Activated naive CD8-positive, alpha-beta T cell treated with anti-CD3 and anti-CD28 coated beads for 36 hours (primary cell): ENCODE results near the gene NUCKS1. TPM values are rescaled to one million over a fixed set of nuclear protein-coding genes. Genes with fewer than 3 reads are reported as not detected.

Source experiments
- DNase-seq: peaks from one replicate; pipeline ENCODE4 v3.0.0; 2021
- H3K27ac Mint-ChIP-seq: one replicate; pipeline ENCODE4 v1.8.0; 2022; ENCODE audit warnings: mild to moderate bottlenecking, moderate library complexity, mixed read lengths
- H3K27me3 Mint-ChIP-seq: one replicate; pipeline ENCODE4 v1.8.0; 2022; ENCODE audit warnings: mild to moderate bottlenecking, mixed read lengths
- H3K36me3 Mint-ChIP-seq: one replicate; pipeline ENCODE4 v1.8.0; 2021; ENCODE audit warnings: mild to moderate bottlenecking, mixed read lengths
- H3K4me1 Mint-ChIP-seq: one replicate; pipeline ENCODE4 v1.8.0; 2021; ENCODE audit warnings: mixed read lengths
- H3K4me3 Mint-ChIP-seq: one replicate; pipeline ENCODE4 v1.8.0; 2022; ENCODE audit warnings: mild to moderate bottlenecking, moderate library complexity, mixed read lengths
- H3K9me3 Mint-ChIP-seq: one replicate; pipeline ENCODE4 v1.8.0; 2022; ENCODE audit warnings: mixed read lengths
- total RNA-seq, 2 experiments: library from RNA; stranded (reverse); gene quantifications; one replicate each; pipeline ENCODE4 v1.2.3, GENCODE V29; 2021

NUCKS1 gene
- total RNA-seq, 2 experiments from 2014 or later: 174 TPM

- no peak overlapping the region for H3K4me3 Mint-ChIP-seq
- no peak for DNase-seq
- H3K36me3 Mint-ChIP-seq: no peaks in the 10 kb centered on the region
- H3K27ac Mint-ChIP-seq: no peak overlapping the region
- no peaks in the 10 kb centered on the region for H3K9me3 Mint-ChIP-seq
- H3K27me3 Mint-ChIP-seq: peaks cover 18% of the 10 kb centered on the region
- H3K4me1 Mint-ChIP-seq: peaks cover 7% of the 10 kb centered on the region
Measured at GRCh38 chr1:205678286-205679111, 71.5 kb downstream of the NUCKS1 start.

- Mint-ChIP-seq H3K36me3 (no peaks in the 10 kb centered on the region), H3K9me3 (no peaks in the 10 kb centered on the region), H3K4me3 (no peak overlapping the region), H3K27ac (no peak overlapping the region), H3K4me1 (peaks cover 7% of the 10 kb centered on the region), H3K27me3 (peaks cover 18% of the 10 kb centered on the region)
- DNase-seq: no peak
Measured at GRCh38 chr1:205677167-205677566, 72.8 kb downstream of the NUCKS1 start.

- H3K4me1 Mint-ChIP-seq: peaks cover 10% of the 10 kb centered on the region
- DNase-seq: no peak
- H3K27ac Mint-ChIP-seq: no peak overlapping the region
- no peak overlapping the region for H3K4me3 Mint-ChIP-seq
- H3K27me3 Mint-ChIP-seq: peaks cover 18% of the 10 kb centered on the region
- no peaks in the 10 kb centered on the region for H3K9me3 Mint-ChIP-seq
- no peaks in the 10 kb centered on the region for H3K36me3 Mint-ChIP-seq
Measured at GRCh38 chr1:205676597-205676996, 73.4 kb downstream of the NUCKS1 start.

GRCh38 chr1:205676002-205676401 is 74.0 kb downstream of the NUCKS1 start:
- peaks cover 14% of the 10 kb centered on the region for H3K27me3 Mint-ChIP-seq
- H3K27ac Mint-ChIP-seq: no peak overlapping the region
- no peak for DNase-seq
- no peak overlapping the region for H3K4me3 Mint-ChIP-seq
- peaks cover 11% of the 10 kb centered on the region for H3K4me1 Mint-ChIP-seq
- H3K9me3 Mint-ChIP-seq: no peaks in the 10 kb centered on the region
- H3K36me3 Mint-ChIP-seq: no peaks in the 10 kb centered on the region

- no peaks in the 10 kb centered on the region for H3K36me3 Mint-ChIP-seq
- H3K9me3 Mint-ChIP-seq: no peaks in the 10 kb centered on the region
- H3K4me1 Mint-ChIP-seq: peaks cover 7% of the 10 kb centered on the region
- no peak for DNase-seq
- H3K27ac Mint-ChIP-seq: no peak overlapping the region
- H3K4me3 Mint-ChIP-seq: no peak overlapping the region
- peaks cover 9% of the 10 kb centered on the region for H3K27me3 Mint-ChIP-seq
Measured at GRCh38 chr1:205675247-205675646, 74.7 kb downstream of the NUCKS1 start.

- peaks cover 11% of the 10 kb centered on the region for H3K27me3 Mint-ChIP-seq
- peaks cover 14% of the 10 kb centered on the region for H3K4me1 Mint-ChIP-seq
- H3K36me3 Mint-ChIP-seq: no peaks in the 10 kb centered on the region
Measured at GRCh38 chr1:205672970-205673369, 77.0 kb downstream of the NUCKS1 start.

GRCh38 chr1:205672395-205672889 is 77.5 kb downstream of the NUCKS1 start:
- H3K36me3 Mint-ChIP-seq: no peaks in the 10 kb centered on the region
- H3K4me3 Mint-ChIP-seq: no peak overlapping the region
- no peak overlapping the region for H3K27ac Mint-ChIP-seq
- H3K27me3 Mint-ChIP-seq: peaks cover 11% of the 10 kb centered on the region
- H3K4me1 Mint-ChIP-seq: peaks cover 14% of the 10 kb centered on the region
- DNase-seq: no peak
- no peaks in the 10 kb centered on the region for H3K9me3 Mint-ChIP-seq

More at GRCh38 chr1:205672970-205673369, 77.0 kb downstream of the NUCKS1 start:
- no peak overlapping the region for H3K4me3 Mint-ChIP-seq
- DNase-seq: no peak
- no peak overlapping the region for H3K27ac Mint-ChIP-seq
- no peaks in the 10 kb centered on the region for H3K9me3 Mint-ChIP-seq

GRCh38 chr1:205670611-205671430 is 79.2 kb downstream of the NUCKS1 start:
- no peaks in the 10 kb centered on the region for H3K9me3 Mint-ChIP-seq
- peaks cover 14% of the 10 kb centered on the region for H3K4me1 Mint-ChIP-seq
- no peak for DNase-seq
- H3K27ac Mint-ChIP-seq: no peak overlapping the region
- H3K36me3 Mint-ChIP-seq: no peaks in the 10 kb centered on the region
- peaks cover 7% of the 10 kb centered on the region for H3K27me3 Mint-ChIP-seq
- H3K4me3 Mint-ChIP-seq: no peak overlapping the region

- Mint-ChIP-seq H3K4me1 (peaks cover 14% of the 10 kb centered on the region), H3K36me3 (no peaks in the 10 kb centered on the region), H3K4me3 (no peak overlapping the region)
Measured at GRCh38 chr1:205670150-205670446, 79.9 kb downstream of the NUCKS1 start.

GRCh38 chr1:205669341-205670149 is 80.4 kb downstream of the NUCKS1 start:
- no peak overlapping the region for H3K27ac Mint-ChIP-seq
- DNase-seq: peak; percentile 17
- no peaks in the 10 kb centered on the region for H3K36me3 Mint-ChIP-seq
- H3K27me3 Mint-ChIP-seq: peaks cover 7% of the 10 kb centered on the region
- no peak overlapping the region for H3K4me3 Mint-ChIP-seq
- peaks cover 14% of the 10 kb centered on the region for H3K4me1 Mint-ChIP-seq
- no peaks in the 10 kb centered on the region for H3K9me3 Mint-ChIP-seq

More at GRCh38 chr1:205670150-205670446, 79.9 kb downstream of the NUCKS1 start:
- no peak for DNase-seq
- Mint-ChIP-seq H3K27me3 (peaks cover 7% of the 10 kb centered on the region), H3K9me3 (no peaks in the 10 kb centered on the region), H3K27ac (no peak overlapping the region)

- peaks cover 7% of the 10 kb centered on the region for H3K27me3 Mint-ChIP-seq
- no peaks in the 10 kb centered on the region for H3K9me3 Mint-ChIP-seq
- no peak overlapping the region for H3K27ac Mint-ChIP-seq
- no peak overlapping the region for H3K4me3 Mint-ChIP-seq
- no peak for DNase-seq
- H3K4me1 Mint-ChIP-seq: peaks cover 15% of the 10 kb centered on the region
- H3K36me3 Mint-ChIP-seq: no peaks in the 10 kb centered on the region
Measured at GRCh38 chr1:205668951-205669340, 81.0 kb downstream of the NUCKS1 start.

GRCh38 chr1:205667909-205668643 is 81.9 kb downstream of the NUCKS1 start:
- no peak overlapping the region for H3K4me3 Mint-ChIP-seq
- H3K36me3 Mint-ChIP-seq: no peaks in the 10 kb centered on the region
- peaks cover 15% of the 10 kb centered on the region for H3K4me1 Mint-ChIP-seq
- DNase-seq: no peak
- no peaks in the 10 kb centered on the region for H3K9me3 Mint-ChIP-seq
- peaks cover 7% of the 10 kb centered on the region for H3K27me3 Mint-ChIP-seq
- peak overlapping the region; percentile 13 for H3K27ac Mint-ChIP-seq

- H3K36me3 Mint-ChIP-seq: no peaks in the 10 kb centered on the region
- no peak overlapping the region for H3K27ac Mint-ChIP-seq
- H3K9me3 Mint-ChIP-seq: no peaks in the 10 kb centered on the region
- H3K27me3 Mint-ChIP-seq: peaks cover 7% of the 10 kb centered on the region
- H3K4me1 Mint-ChIP-seq: peaks cover 12% of the 10 kb centered on the region
- no peak for DNase-seq
- no peak overlapping the region for H3K4me3 Mint-ChIP-seq
Measured at GRCh38 chr1:205666372-205667166, 83.4 kb downstream of the NUCKS1 start.
